GM18499 (cell line): ENCODE data around the gene PLXNB2.
"Not testable (repeated sequence)": the region's sequence is repeated elsewhere in the genome, so short reads cannot be mapped to it uniquely, and the experiment has no call there.

Experiments used
- ATAC-seq: cut with Tn5 transposase; IDR thresholded peaks from one replicate; pipeline ENCODE4 v1.9.1; 2021; ENCODE audit warnings: moderate number of reproducible peaks; ENCODE audit not compliant: insufficient read depth, unreplicated experiment

The PLXNB2 gene

GRCh38 chr22:50306753-50307749, at the start of gene PLXNB2:
TSS of gene PLXNB2 (minus strand) at chr22:50307646. CDS start at chr22:50290584, 17,062 bp downstream.
- ATAC-seq: no peak

- ATAC-seq: no peak
Observed at GRCh38 chr22:50357222-50357621, 49.8 kb upstream of the PLXNB2 start.

GRCh38 chr22:50356186-50356585, 48.7 kb upstream of the PLXNB2 start:
- ATAC-seq: no peak

DNA sequence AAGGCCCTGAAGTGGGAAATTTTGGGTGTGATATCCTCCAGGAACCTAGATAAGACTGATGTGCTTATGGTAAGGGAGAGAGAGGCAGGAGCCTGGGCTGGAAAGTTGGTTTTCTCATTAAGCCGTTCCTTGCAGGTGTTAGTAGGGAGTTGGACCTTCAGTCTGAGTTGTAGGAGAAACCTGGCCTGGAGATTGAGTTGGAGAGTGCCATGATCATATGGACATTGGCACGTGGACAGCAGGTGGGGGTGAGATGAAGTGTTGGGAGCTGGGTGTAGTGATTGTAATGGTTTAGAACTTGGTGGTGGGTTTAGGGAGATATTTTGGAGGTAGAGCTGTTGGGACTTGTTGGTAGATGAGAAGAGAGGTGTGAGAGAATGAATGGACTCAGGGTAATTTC, 40.6 kb upstream of the PLXNB2 start:
- no peak for ATAC-seq

DNA sequence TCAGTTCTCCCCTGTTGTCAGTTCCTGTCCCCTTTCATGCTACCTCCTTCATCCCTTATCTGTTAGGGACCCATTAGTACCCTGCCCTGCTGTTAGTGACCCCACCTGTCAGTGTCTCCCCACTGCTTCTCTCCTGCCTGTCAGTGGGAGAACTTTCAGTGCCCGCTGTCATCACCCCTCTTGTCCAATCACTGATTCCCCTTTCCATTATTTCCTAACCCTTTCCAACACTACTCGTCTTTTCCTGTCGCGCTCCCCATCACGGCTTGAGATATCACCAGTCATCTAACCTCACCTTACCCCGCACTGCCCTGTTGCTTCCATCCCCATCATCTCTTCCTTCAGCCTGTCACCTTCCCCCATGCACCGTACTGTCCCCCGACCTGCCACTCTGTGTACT, 39.7 kb upstream of the PLXNB2 start:
- ATAC-seq: no peak

DNA sequence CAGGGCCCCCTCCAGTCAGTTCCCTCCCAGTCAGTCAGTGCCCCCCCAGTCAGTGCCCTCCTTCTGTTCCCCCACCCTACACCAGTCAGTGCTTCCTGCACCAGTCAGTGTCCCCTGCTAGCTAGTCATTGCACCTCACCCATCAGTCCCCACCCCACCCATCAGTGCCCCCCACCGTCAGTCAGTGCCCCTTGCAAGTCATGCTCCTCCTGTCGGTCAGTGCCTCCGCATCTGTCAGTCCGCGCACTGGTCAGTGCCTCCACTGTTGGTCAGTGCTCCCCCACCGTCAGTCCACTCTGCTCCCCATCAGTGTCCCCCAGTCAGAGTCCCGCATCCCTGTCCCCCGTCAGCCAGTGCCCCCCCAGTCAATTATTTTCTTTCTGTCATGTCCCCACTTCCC, 39.0 kb upstream of the PLXNB2 start:
- ATAC-seq: no peak

- ATAC-seq: no peak
Observed at GRCh38 chr22:50343541-50343935, 36.1 kb upstream of the PLXNB2 start.

GRCh38 chr22:50342651-50343540, 35.5 kb upstream of the PLXNB2 start, which contains the start of gene PPP6R2:
TSS of gene PPP6R2 (plus strand) at chr22:50343327. CDS start at chr22:50393909, 50,582 bp downstream.
- no peak for ATAC-seq

GRCh38 chr22:50341977-50342650, 34.7 kb upstream of the PLXNB2 start:
- ATAC-seq: peak; percentile 46

DNA sequence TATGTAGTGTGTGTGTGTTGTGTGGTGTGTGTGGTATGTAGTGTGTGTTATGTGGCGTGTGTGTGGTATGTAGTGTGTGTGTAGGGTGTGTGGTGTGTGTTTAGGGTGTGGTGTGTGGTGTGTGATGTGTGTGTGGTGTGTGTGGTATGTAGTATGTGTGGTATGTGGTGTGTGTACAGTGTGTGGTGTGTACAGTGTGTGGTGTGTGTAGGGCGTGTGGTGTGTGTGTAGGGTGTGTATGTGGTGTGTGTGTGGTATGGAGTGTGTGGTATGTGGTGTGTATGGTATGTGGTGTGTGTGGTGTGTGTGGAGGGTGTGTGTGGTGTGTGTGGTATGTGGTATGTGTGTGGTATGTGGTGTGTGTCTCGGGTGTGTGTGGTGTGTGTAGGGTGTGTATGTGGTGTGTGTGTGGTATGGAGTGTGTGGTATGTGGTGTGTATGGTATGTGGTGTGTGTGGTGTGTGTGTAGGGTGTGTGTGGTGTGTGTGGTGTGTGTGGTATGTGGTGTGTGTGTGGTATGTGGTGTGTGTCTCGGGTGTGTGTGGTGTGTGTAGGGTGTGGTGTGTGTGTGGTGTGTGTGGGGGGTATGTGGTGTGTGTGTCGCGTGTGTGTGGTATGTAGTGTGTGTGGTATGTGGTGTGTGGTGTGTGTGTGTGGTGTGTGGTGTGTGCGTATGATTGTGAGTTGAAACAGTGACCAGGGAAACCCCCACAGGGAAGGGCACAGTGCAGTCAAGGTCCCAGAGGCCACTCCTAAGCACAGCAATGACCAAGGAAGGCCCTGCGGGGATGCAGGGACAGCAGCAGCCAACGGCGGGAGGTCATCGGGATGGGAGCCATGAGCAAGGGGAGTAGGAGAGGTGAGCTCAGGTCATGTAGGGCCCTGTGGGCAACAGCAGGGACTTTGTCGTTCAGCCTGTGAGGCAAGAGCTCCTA, 32.8 kb upstream of the PLXNB2 start:
- ATAC-seq: no peak

DNA sequence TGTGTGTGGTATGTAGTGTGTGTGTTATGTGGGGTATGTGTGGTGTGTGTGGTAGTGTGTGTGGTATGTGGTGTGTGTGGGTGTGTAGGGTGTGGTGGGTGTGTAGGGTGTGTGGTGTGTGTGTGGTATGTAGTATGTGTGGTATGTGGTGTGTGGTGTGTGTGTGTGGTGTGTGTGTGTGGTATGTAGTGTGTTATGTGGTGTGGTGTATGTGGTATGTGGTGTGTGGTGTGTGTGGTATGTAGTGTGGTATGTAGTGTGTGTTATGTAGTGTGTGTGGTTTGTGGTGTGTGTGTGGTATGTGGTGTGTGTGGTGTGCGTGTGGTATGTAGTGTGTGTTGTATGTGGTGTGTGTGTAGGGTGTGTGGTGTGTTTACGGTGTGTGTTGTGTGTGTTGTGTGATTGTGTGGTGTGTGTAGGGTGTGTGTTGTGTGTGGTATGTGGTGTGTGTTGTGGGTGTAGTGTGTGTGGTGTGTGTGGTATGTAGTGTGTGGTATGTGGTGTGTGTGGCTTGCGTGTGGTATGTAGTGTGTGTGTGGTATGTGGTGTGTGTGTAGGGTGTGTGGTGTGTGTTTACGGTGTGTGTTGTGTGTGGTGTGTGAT, 31.5 kb upstream of the PLXNB2 start:
- no peak for ATAC-seq

- no peak for ATAC-seq
Observed at GRCh38 chr22:50338042-50338573, 30.7 kb upstream of the PLXNB2 start.

DNA sequence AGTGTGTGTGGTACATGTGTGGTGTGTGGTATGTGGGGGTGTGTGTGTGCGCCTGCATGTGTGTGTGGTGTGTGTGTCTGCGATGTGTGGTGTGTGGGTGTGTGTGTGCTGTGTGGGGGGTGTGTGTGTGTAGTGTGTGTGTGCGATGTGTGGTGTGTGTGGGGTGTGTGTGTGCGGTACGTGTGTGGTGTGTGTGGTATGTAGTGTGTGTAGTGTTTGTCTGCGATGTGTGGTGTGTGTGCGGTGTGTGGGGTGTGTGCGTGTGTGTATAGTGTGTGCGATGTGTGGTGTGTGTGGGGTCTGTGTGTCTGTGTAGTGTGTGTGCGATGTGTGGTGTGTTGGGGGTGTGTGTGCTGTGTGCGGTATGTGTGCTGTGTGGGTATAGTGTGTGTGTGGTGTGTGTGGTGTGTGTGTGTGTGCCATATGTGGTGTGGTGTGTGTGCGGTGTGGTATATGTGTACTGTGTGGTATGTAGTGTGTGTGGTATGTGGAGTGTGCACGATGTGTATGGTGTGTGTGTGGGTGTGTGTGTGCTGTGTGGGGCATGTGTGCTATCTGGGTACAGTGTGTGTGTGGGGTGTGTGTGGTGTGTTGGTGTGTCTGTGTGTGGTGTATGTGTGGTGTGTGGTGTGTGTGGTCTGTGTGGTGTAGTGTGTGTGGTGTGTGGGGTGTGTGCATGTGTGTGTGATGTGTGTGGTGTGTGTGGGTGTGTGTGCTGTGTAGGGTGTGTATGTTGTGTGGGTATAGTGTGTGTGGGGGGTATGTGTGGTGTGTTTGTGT, 30.0 kb upstream of the PLXNB2 start:
- no peak for ATAC-seq

DNA sequence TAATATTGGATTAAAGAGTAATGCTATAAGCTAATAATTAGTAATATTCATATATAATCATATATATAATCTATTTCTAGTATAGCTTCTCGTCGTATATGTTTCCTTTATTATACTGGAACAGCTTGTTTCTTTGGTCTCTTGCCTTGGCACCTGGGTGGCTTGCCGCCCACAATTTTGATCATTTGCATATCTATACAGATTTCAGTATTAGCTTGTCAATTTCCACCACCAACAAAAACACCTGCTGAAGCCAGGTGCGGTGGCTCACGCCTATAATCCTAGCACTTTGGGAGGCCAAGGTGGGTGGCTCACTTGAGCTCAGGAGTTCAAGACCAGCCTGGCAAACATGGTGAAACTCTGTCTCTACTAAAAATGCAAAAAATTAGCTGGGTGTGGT, 27.0 kb upstream of the PLXNB2 start:
- ATAC-seq: not testable (repeated sequence)

DNA sequence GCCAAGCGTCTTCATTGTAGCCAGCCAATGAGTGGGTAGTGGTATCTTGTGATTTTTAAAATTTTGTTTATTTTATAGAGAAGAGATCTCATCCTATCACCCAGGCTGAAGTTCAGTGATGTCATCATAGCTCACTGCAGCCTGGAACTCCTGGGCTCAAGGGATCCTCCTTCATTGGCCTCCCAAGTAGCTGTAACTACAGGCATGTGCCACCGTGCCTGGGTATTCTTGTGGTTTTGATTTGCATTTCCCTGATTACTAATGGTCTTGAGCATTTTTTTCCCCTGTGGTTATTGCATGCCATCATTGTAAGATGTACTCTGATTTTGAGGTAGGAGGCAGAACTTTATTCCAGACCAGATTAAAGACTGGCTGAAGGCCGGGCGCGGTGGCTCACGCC, 21.8 kb upstream of the PLXNB2 start:
- ATAC-seq: no peak

- no peak for ATAC-seq
Observed at GRCh38 chr22:50327711-50328019, 20.2 kb upstream of the PLXNB2 start.

DNA sequence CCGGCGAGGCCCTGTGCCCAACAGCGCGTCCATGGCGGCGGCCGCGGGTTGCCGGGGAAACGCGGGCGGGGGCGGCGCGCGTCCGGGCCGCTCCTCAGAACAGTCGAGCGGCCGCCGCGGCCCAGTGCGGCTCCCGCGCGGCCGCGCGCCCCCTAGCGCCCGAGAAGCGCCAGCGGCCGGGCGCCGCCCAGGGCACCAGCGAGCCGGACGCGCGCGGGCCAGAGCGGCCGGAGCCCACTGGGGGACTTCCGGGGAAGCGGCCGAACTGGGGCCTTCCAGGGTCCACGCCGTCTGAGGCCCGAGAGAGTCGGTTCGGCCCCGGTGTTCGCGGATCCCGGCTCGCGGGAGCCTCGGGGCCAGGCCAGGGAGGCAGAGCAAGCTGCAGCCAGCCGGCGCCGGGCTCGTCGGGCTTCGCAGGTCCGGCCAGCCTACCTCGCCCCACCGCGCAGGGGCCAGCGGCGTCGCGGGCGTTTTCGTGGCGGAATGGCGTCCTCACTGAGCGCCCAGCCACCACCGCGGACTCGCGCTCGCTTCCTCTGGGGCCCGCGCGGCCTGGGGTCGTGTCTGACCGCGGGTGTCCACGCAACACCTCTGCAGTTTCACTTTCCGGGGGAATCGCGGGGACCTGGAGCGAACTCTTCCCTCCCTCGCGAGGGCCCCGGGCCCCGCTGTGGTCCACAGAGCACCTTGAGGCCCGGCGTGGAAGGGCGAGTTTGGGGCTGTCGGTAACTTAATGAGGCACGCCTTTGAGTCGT, 19.7 kb upstream of the PLXNB2 start, which contains the start of gene DENND6B:
Gene DENND6B (minus strand): TSS at position 57 of the 755 bp plus-strand sequence. CDS start 24 bp downstream, at position 33.
- no peak for ATAC-seq
